ACC112 (cell line): ENCODE measurements around the gene MOB2.

Source experiments
- H2AFZ ChIP-seq: fragments of 200-600 bp; sonication (generic); one replicate; pipeline ENCODE4 v1.6.0; 2017; ENCODE audit warnings: antibody characterized with exemption, low read length; ENCODE audit not compliant: unreplicated experiment
- H3K27ac ChIP-seq: fragments of 200-600 bp; sonication (generic); 2 replicates; pipeline ENCODE4 v1.5.1; 2014; ENCODE audit warnings: low read depth, mild to moderate bottlenecking, antibody characterized with exemption, low read length, moderate library complexity
- H3K27me3 ChIP-seq: fragments of 200-600 bp; sonication (generic); 2 replicates; pipeline ENCODE4 v1.6.1; 2014; ENCODE audit warnings: mild to moderate bottlenecking, antibody characterized with exemption, low read length, moderate library complexity, mixed read lengths; ENCODE audit not compliant: insufficient read depth
- H3K36me3 ChIP-seq: fragments of 200-600 bp; sonication (generic); 2 replicates; pipeline ENCODE4 v1.6.1; 2016; ENCODE audit warnings: mild to moderate bottlenecking, antibody characterized with exemption, low read length, moderate library complexity, mixed read lengths; ENCODE audit not compliant: insufficient read depth
- H3K4me1 ChIP-seq: fragments of 200-600 bp; sonication (generic); one replicate; pipeline ENCODE4 v1.6.1; 2016; ENCODE audit warnings: low read length, mixed read lengths; ENCODE audit not compliant: insufficient read depth, unreplicated experiment, control insufficient read depth
- H3K4me3 ChIP-seq: fragments of 200-600 bp; sonication (generic); 2 replicates; pipeline ENCODE4 v1.5.1; 2014; ENCODE audit warnings: mild to moderate bottlenecking, low read depth, low read length
- H3K79me2 ChIP-seq: fragments of 200-600 bp; sonication (generic); one replicate; pipeline ENCODE4 v1.6.0; 2016; ENCODE audit warnings: low read length; ENCODE audit not compliant: control insufficient read depth, unreplicated experiment, insufficient read depth

MOB2 gene

GRCh38 chr11:1496091-1496760 is 9.6 kb upstream of the MOB2 start:
- no peak overlapping the region for H2AFZ ChIP-seq
- no peak overlapping the region for H3K4me3 ChIP-seq
- peaks cover 56% of the 10 kb centered on the region for H3K79me2 ChIP-seq
- no peaks in the 10 kb centered on the region for H3K4me1 ChIP-seq
- peaks cover 4% of the 10 kb centered on the region; the same call in 1 of the 2 replicates for H3K36me3 ChIP-seq
- H3K27ac ChIP-seq = no peak overlapping the region
- H3K27me3 ChIP-seq = no peaks in the 10 kb centered on the region

- no peaks in the 10 kb centered on the region for H3K27me3 ChIP-seq
- H2AFZ ChIP-seq = no peak overlapping the region
- H3K4me1 ChIP-seq = no peaks in the 10 kb centered on the region
- no peak overlapping the region for H3K27ac ChIP-seq
- no peak overlapping the region for H3K4me3 ChIP-seq
- H3K36me3 ChIP-seq = no peaks in the 10 kb centered on the region; the same call in 1 of the 2 replicates
- H3K79me2 ChIP-seq = peaks cover 61% of the 10 kb centered on the region
These were observed 8.1 kb upstream of the MOB2 start for GRCh38 chr11:1494650-1495049.

- Histone ChIP-seq H3K36me3 (no peaks in the 10 kb centered on the region; the same call in 1 of the 2 replicates), H3K27ac (no peak overlapping the region), H2AFZ (no peak overlapping the region), H3K27me3 (no peaks in the 10 kb centered on the region), H3K4me3 (no peak overlapping the region), H3K4me1 (no peaks in the 10 kb centered on the region), H3K79me2 (peaks cover 58% of the 10 kb centered on the region)
These were observed 7.2 kb upstream of the MOB2 start for GRCh38 chr11:1493650-1494244.

- Histone ChIP-seq H3K79me2 (peaks cover 50% of the 10 kb centered on the region), H3K4me1 (no peaks in the 10 kb centered on the region), H3K27me3 (no peaks in the 10 kb centered on the region), H3K36me3 (no peaks in the 10 kb centered on the region), H3K4me3 (no peak overlapping the region), H3K27ac (no peak overlapping the region), H2AFZ (no peak overlapping the region)
These were observed 4.8 kb upstream of the MOB2 start for GRCh38 chr11:1491379-1491778.

- no peak overlapping the region for H2AFZ ChIP-seq
- no peak overlapping the region for H3K27ac ChIP-seq
- no peaks in the 10 kb centered on the region for H3K27me3 ChIP-seq
- H3K4me3 ChIP-seq = no peak overlapping the region
- H3K36me3 ChIP-seq = no peaks in the 10 kb centered on the region
- no peaks in the 10 kb centered on the region for H3K4me1 ChIP-seq
- peaks cover 45% of the 10 kb centered on the region for H3K79me2 ChIP-seq
These were observed 4.1 kb upstream of the MOB2 start for GRCh38 chr11:1490651-1491050.

- no peaks in the 10 kb centered on the region for H3K27me3 ChIP-seq
- peaks cover 47% of the 10 kb centered on the region for H3K79me2 ChIP-seq
- no peaks in the 10 kb centered on the region for H3K36me3 ChIP-seq
- H3K4me1 ChIP-seq = no peaks in the 10 kb centered on the region
- no peak overlapping the region for H3K27ac ChIP-seq
- H2AFZ ChIP-seq = no peak overlapping the region
- no peak overlapping the region for H3K4me3 ChIP-seq
These were observed 2.1 kb upstream of the MOB2 start for GRCh38 chr11:1488575-1489180.

- Histone ChIP-seq H3K27ac (no peak overlapping the region), H3K36me3 (no peaks in the 10 kb centered on the region), H3K79me2 (peaks cover 42% of the 10 kb centered on the region), H2AFZ (no peak overlapping the region), H3K27me3 (no peaks in the 10 kb centered on the region), H3K4me1 (no peaks in the 10 kb centered on the region), H3K4me3 (no peak overlapping the region)
These were observed 1.4 kb upstream of the MOB2 start for GRCh38 chr11:1487851-1488574.

GRCh38 chr11:1487091-1487850 is 692 bp upstream of the MOB2 start:
- no peaks in the 10 kb centered on the region for H3K27me3 ChIP-seq
- peaks cover 35% of the 10 kb centered on the region for H3K79me2 ChIP-seq
- H3K4me1 ChIP-seq = no peaks in the 10 kb centered on the region
- no peak overlapping the region for H3K4me3 ChIP-seq
- H3K27ac ChIP-seq = no peak overlapping the region
- no peaks in the 10 kb centered on the region for H3K36me3 ChIP-seq
- H2AFZ ChIP-seq = no peak overlapping the region

GRCh38 chr11:1485504-1485885 is 1.1 kb downstream of the MOB2 start:
- Histone ChIP-seq H2AFZ (no peak overlapping the region), H3K27me3 (no peaks in the 10 kb centered on the region), H3K36me3 (no peaks in the 10 kb centered on the region), H3K4me1 (no peaks in the 10 kb centered on the region), H3K4me3 (no peak overlapping the region), H3K79me2 (peaks cover 21% of the 10 kb centered on the region), H3K27ac (no peak overlapping the region)
